Kidney epithelial cell (primary cell): Measurements from ENCODE around the gene OTUD5. TPM values are rescaled to one million over a fixed set of nuclear protein-coding genes. Genes with fewer than 3 reads are reported as not detected.
A peak's percentile ranks its signal among the peaks of the same experiment; 100 is the strongest.

Source experiments
- DNase-seq: peaks from one replicate; pipeline ENCODE4 v3.0.0-alpha.2; 2010; ENCODE audit warnings: low read depth
- H3K27me3 ChIP-seq: 2 replicates; pipeline ENCODE4 v1.6.0; 2011; ENCODE audit warnings: low read length; ENCODE audit not compliant: control insufficient read depth, insufficient read depth
- H3K36me3 ChIP-seq: 2 replicates; pipeline ENCODE4 v1.5.1; 2011; ENCODE audit warnings: low read length; ENCODE audit not compliant: control insufficient read depth, insufficient read depth
- H3K4me3 ChIP-seq: 2 replicates; pipeline ENCODE4 v1.5.1; 2011; ENCODE audit warnings: low read depth, mild to moderate bottlenecking, control low read depth, low read length
- total RNA-seq: library from RNA; depleted of rRNA; stranded (reverse); fragments of >200 nt; gene quantifications from 2 replicates; pipeline ENCODE4 v1.2.3, GENCODE V29; 2015
- TF ChIP-seq, protein P1 (sequence below): IDR thresholded peaks from 2 replicates; pipeline ENCODE4 v1.5.1; 2011; ENCODE audit warnings: mild to moderate bottlenecking, moderate library complexity, low read length, control low read depth, inconsistent platforms; ENCODE audit not compliant: insufficient read depth, poor library complexity, severe bottlenecking

The OTUD5 gene
- total RNA-seq, 1 donor from 2014 or later: 51.7 TPM

DNA sequence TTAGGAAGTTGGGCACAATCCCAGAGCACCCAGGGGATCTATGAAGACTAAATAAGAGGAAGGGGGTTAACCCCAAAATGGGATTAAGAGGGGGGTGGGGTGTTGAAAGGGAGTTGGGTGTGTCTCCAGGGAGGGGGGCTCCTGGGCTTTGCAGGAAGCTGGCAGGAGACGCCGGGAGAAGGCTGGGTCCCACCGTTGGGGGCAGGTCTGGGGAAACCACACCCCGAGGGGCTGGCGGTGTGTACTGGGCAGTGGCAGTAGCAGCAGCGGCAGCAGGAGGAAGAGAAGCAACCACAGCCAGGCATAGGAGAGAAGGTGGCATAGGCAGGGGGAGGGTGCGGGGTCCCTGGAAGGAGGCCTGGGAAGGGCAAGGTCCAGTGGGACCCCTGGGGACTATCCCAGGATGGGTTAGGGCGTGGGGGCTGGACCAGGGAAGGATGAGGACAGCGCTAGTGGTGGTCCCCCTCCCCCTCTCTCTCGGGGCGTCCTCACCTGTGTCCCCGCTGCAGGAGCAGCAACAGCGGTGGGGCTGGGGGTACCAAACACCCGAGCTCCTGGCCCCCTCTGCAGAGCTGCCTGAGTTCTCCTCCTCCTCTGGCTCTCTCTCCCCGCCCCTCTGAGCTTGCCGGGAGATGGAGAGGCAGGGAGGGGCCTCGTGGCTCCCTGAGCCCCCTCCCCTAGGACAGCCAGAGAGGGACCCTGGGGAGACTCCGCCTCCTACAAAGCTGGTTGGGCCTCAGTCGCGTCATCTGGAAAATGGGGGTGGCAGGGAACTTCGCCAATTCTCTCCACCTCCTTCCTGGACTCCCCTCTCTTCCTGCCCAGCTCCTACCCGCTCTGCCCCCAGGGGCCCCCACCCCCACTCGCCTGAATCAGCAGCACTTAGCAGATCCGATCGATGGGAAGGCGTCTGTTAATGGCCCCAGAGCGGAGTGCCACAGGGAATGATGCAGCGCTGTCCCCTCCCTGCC lies 14.1 kb upstream of the OTUD5 start, which contains the start of gene KCND1:
Gene KCND1 (minus strand): TSS at position 596 of the 971 bp plus-strand sequence. CDS start 1,573 bp downstream, outside the sequence.
- H3K27me3 ChIP-seq: no peaks in the 10 kb centered on the region
- H3K4me3 ChIP-seq: peak within 1 kb of the TSS; percentile 37
- no peak for DNase-seq
- TF ChIP-seq, protein P1, sequence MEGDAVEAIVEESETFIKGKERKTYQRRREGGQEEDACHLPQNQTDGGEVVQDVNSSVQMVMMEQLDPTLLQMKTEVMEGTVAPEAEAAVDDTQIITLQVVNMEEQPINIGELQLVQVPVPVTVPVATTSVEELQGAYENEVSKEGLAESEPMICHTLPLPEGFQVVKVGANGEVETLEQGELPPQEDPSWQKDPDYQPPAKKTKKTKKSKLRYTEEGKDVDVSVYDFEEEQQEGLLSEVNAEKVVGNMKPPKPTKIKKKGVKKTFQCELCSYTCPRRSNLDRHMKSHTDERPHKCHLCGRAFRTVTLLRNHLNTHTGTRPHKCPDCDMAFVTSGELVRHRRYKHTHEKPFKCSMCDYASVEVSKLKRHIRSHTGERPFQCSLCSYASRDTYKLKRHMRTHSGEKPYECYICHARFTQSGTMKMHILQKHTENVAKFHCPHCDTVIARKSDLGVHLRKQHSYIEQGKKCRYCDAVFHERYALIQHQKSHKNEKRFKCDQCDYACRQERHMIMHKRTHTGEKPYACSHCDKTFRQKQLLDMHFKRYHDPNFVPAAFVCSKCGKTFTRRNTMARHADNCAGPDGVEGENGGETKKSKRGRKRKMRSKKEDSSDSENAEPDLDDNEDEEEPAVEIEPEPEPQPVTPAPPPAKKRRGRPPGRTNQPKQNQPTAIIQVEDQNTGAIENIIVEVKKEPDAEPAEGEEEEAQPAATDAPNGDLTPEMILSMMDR: no peak
- H3K36me3 ChIP-seq: no peaks in the 10 kb centered on the region

DNA sequence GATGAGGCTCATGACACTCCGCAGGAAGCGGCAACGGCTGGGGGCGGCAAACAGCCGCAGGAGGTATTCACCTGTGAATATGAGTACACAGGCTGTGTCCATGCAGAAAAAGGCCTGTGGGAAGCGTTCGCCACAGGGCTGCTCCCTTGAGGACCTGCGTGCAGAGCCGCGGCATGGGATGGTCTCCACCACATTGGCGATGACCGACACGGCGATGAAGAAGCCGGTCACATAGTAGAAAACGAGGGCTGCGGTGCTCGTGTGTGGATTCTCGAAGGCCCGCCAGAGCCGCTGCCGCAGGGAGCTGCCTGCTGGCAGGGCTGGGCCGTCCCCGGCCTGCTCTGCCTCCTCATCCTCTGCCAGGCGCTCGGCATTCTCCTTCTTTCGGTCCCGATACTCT lies 12.1 kb upstream of the OTUD5 start:
- no peaks in the 10 kb centered on the region for H3K27me3 ChIP-seq
- no peaks in the 10 kb centered on the region for H3K36me3 ChIP-seq
- TF ChIP-seq, protein P1: no peak

DNA sequence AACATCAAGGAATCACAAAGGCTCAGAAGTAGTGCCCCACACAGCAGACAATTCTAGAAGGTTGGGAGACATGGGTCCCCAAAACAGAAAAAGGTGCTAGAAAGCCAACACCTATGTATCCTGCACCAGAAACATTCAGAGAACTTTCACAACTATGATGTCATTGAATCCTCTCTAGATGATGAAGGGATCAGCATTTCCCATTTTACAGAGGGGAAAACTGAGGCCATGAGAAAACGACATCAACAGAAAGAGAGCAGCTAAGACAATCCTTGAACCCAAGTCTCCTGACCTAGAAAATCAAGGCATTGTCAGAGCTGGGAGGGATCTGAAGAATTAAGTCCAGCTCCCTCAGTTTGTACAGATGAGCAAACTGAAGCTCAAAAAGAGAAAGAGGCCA lies 11.0 kb upstream of the OTUD5 start:
- Histone ChIP-seq H3K27me3 (no peaks in the 10 kb centered on the region), H3K4me3 (no peak overlapping the region), H3K36me3 (no peaks in the 10 kb centered on the region)
- no peak for DNase-seq
- TF ChIP-seq, protein P1: no peak

More for the DNA sequence above, 12.1 kb upstream of the OTUD5 start:
- DNase-seq: no peak
- H3K4me3 ChIP-seq: no peak overlapping the region

DNA sequence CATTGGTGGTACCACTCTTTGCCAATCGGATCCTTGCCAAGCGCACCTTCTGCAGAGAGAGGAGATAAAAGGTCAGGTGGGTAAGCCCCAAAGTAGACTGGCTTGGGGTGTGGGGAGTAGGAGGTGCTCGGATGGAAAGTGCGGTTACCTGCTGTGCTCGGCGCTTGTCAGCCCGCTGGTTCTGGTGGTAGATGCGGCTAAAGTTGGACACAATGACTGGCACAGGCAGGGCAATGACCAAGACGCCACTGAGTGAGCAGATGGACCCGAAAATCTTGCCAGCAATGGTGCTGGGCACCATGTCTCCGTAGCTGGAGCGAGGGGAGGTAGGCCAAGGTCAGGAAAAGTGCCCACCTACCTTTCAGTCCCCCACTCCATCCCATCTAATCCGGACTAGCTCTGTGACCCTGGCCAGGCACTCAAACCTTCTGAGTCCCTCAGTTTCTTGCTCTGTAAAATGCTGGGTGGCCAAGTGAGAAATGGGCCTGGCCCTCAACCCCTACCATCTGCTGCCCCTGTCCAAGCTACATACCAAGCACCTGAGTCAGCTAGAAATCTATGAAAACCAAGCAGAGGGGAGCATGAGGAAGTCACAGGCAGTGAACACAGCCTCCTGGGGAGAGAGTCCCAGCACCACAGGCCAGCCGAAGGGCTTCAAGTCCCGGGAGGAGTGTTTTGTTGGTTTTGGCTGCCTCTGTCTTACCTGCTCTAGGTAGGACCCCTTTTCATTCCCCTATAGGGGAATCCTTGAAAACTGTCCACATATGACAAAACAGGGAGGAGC lies 9.6 kb upstream of the OTUD5 start:
- no peak overlapping the region for H3K4me3 ChIP-seq
- TF ChIP-seq, protein P1: no peak
- no peaks in the 10 kb centered on the region for H3K36me3 ChIP-seq
- no peaks in the 10 kb centered on the region for H3K27me3 ChIP-seq
- peak; percentile 23 for DNase-seq

DNA sequence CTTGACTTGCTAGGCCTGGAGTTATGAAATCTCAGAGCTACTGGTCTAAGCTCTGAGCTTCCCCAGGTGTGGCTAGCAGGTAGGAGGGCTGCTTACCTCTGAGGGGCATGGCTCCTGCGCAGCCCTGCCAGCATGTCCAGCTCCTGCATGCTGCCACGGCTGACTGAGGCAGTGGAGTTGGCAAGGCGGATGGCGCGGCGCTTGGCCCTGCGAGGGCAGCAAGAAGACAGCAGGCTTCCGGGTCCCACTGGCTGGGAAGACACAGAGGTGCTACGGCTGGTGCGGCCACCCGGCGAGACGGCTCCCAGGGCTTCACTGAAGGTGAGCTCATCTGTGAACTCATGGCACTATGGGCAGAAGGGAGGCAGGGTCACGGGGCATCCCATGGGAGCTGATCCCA lies 8.6 kb upstream of the OTUD5 start:
- no peaks in the 10 kb centered on the region for H3K27me3 ChIP-seq
- TF ChIP-seq, protein P1: no peak
- no peaks in the 10 kb centered on the region for H3K36me3 ChIP-seq
- no peak overlapping the region for H3K4me3 ChIP-seq
- DNase-seq: no peak
